CD14-positive monocyte (primary cell): ENCODE results near the gene PER2. TPM values are rescaled to one million over a fixed set of nuclear protein-coding genes. Genes with fewer than 3 reads are reported as not detected.

Experiments used
- DNase-seq, 3 donors: peaks; one replicate each; pipeline ENCODE4 v3.0.0-alpha.2; 2011 to 2022
- H2AFZ ChIP-seq: 2 replicates; pipeline ENCODE4 v1.6.0; 2012; ENCODE audit warnings: mild to moderate bottlenecking, low read depth, low read length, inconsistent platforms; ENCODE audit not compliant: insufficient read depth, poor library complexity, severe bottlenecking
- H3K27ac ChIP-seq, 2 donors: 1 replicate in 1 of 2; 2 replicates in 1 of 2; pipeline ENCODE4 v1.5.1; 2012 to 2013; ENCODE audit warnings: low read length in 2 of 2, control low read depth in 1 of 2, inconsistent platforms in 1 of 2, low read depth in 1 of 2, mild to moderate bottlenecking in 1 of 2
- H3K27me3 ChIP-seq, 2 donors: one replicate each; pipeline versions ENCODE4 v1.6.0 to v1.6.1; 2011 to 2013; ENCODE audit warnings: low read length in 2 of 2; ENCODE audit not compliant: control insufficient read depth in 2 of 2, insufficient read depth in 2 of 2
- H3K36me3 ChIP-seq, 2 donors: replicated peaks in 1 of 2; 1 replicate in 1 of 2; 2 replicates in 1 of 2; pipeline versions ENCODE4 v1.5.1 to v1.6.1; 2012 to 2013; ENCODE audit warnings: low read length in 2 of 2, control low read depth in 1 of 2, inconsistent platforms in 1 of 2, mild to moderate bottlenecking in 1 of 2; ENCODE audit not compliant: insufficient read depth in 2 of 2, control insufficient read depth in 1 of 2
- H3K4me1 ChIP-seq, 2 donors: 1 replicate in 1 of 2; 2 replicates in 1 of 2; pipeline versions ENCODE4 v1.5.1 to v1.6.1; 2012 to 2013; ENCODE audit warnings: low read length in 2 of 2, control low read depth in 1 of 2, inconsistent platforms in 1 of 2, mild to moderate bottlenecking in 1 of 2, moderate library complexity in 1 of 2; ENCODE audit not compliant: insufficient read depth in 2 of 2, control insufficient read depth in 1 of 2
- H3K4me2 ChIP-seq: replicated peaks from 2 replicates; pipeline ENCODE3; 2012; ENCODE audit warnings: low read length, moderate library complexity, mild to moderate bottlenecking; ENCODE audit not compliant: poor library complexity, severe bottlenecking; ENCODE audit errors: extremely low read depth
- H3K4me3 ChIP-seq, 3 experiments: fragments of 200-600 bp in 1 of 3; sonication (generic) in 1 of 3; replicated peaks in 1 of 3; 1 replicate in 2 of 3; 2 replicates in 1 of 3; pipeline ENCODE4 v1.5.1; 2011 to 2013; ENCODE audit warnings: low read length in 3 of 3, mild to moderate bottlenecking in 3 of 3, control low read depth in 2 of 3, low read depth in 2 of 3, inconsistent platforms in 1 of 3, moderate library complexity in 1 of 3
- H3K79me2 ChIP-seq: 2 replicates; pipeline ENCODE4 v1.6.0; 2012; ENCODE audit warnings: mild to moderate bottlenecking, control low read depth, inconsistent platforms, low read length, moderate library complexity; ENCODE audit not compliant: insufficient read depth
- H3K9ac ChIP-seq: 2 replicates; pipeline ENCODE4 v1.6.0; 2017; ENCODE audit warnings: low read length, mild to moderate bottlenecking; ENCODE audit not compliant: insufficient read depth, poor library complexity, severe bottlenecking
- H3K9me3 ChIP-seq, 2 donors: replicated peaks in 1 of 2; 1 replicate in 1 of 2; 2 replicates in 1 of 2; pipeline versions ENCODE4 v1.5.1 to v1.6.1; 2012 to 2013; ENCODE audit warnings: low read length in 2 of 2, control low read depth in 1 of 2; ENCODE audit not compliant: control insufficient read depth in 1 of 2, insufficient read depth in 1 of 2
- H4K20me1 ChIP-seq: 2 replicates; pipeline ENCODE4 v1.6.0; 2012; ENCODE audit warnings: mild to moderate bottlenecking, low read length, control low read depth, moderate library complexity; ENCODE audit not compliant: insufficient read depth
- H3K27ac Mint-ChIP-seq, 7 donors: one replicate each; pipeline ENCODE4 v1.8.0; 2020; ENCODE audit warnings: mild to moderate bottlenecking in 7 of 7, mixed read lengths in 7 of 7, moderate library complexity in 6 of 7, inconsistent platforms in 2 of 7
- H3K27me3 Mint-ChIP-seq, 3 donors: one replicate each; pipeline ENCODE4 v1.8.0; 2021 to 2022; ENCODE audit warnings: low read depth in 3 of 3, mild to moderate bottlenecking in 3 of 3, mixed read lengths in 3 of 3, moderate library complexity in 3 of 3, inconsistent platforms in 1 of 3
- H3K36me3 Mint-ChIP-seq, 2 donors: one replicate each; pipeline ENCODE4 v1.8.0; 2020; ENCODE audit warnings: mixed read lengths in 2 of 2, inconsistent platforms in 1 of 2, mild to moderate bottlenecking in 1 of 2
- H3K4me1 Mint-ChIP-seq: one replicate; pipeline ENCODE4 v1.8.0; 2020; ENCODE audit warnings: mild to moderate bottlenecking, mixed read lengths
- H3K4me3 Mint-ChIP-seq, 2 donors: one replicate each; pipeline ENCODE4 v1.8.0; 2020; ENCODE audit warnings: mild to moderate bottlenecking in 2 of 2, mixed read lengths in 2 of 2, moderate library complexity in 1 of 2
- H3K9me3 Mint-ChIP-seq, 7 donors: one replicate each; pipeline ENCODE4 v1.8.0; 2020 to 2022; ENCODE audit warnings: mixed read lengths in 7 of 7, mild to moderate bottlenecking in 6 of 7, moderate library complexity in 6 of 7, inconsistent platforms in 2 of 7
- CTCF ChIP-seq: fragments of 200-600 bp; IDR thresholded peaks from one replicate; pipeline ENCODE4 v1.8.0; 2022; ENCODE audit warnings: antibody characterized with exemption, mild to moderate bottlenecking
- WGBS: methylation state at CpG from one replicate; pipeline ENCODE4 v1.1.5; 2013; ENCODE audit warnings: missing lambda C conversion rate; ENCODE audit not compliant: insufficient coverage; 5-methylcytosine and 5-hydroxymethylcytosine counted together
- intact Hi-C, 2 donors: fragments of 100-400 bp; cut with micrococcal nuclease; formaldehyde crosslinking; loops; one replicate each; pipeline versions ENCODE4 v1.15.0 to v1.15.1; 2023
- polyA plus RNA-seq, 3 donors: library from polyadenylated mRNA; depleted of rRNA in 1 of 3; unstranded in 2 of 3; stranded (reverse) in 1 of 3; fragments of 300-500 nt in 2 of 3; fragments of >200 nt in 1 of 3; fragmentation: Illumina TruSeq in 2 of 3; gene quantifications; 1 replicate in 2 of 3; 2 replicates in 1 of 3; pipeline ENCODE4 v1.2.3, GENCODE V29; 2012 to 2021

PER2 gene
- polyA plus RNA-seq, 3 donors: 1.6 to 5.6 (median 3.1) TPM

DNA sequence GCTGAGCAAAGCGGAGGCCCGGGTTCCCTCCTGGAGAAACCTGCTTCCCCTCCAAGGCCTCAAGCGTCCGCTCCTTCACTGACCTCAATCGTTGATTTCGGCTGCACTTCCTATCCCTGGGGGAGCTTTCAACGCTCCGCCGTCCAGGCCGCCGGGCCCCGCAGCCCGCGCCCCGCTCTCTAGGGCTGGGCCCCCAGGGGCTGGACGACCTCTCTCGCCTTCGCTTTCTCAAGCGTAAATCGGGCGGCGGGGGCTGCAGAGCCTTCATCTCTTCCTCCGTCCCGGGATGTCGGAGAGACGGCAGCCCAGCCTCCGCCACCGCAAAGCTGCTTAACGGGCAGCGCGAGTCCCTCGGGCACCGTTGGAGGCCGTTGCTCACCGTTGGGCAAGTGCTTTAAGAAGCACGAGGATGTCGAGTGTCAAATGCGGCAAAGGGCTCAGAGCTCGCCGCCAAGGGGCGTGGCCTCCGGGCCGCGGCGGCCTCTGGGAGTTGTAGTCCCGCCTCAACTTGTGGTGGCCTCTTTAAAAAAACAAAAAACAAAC, 57.1 kb downstream of the PER2 start:
- H3K4me1 Mint-ChIP-seq: peaks cover 31% of the 10 kb centered on the region
- peak overlapping the region; percentile 60 for H3K9ac ChIP-seq
- DNase-seq: peak; percentile 78 to 85 (median 82)
- H3K27me3 ChIP-seq: peaks cover 0 to 15% of the 10 kb centered on the region in 2 donors
- H3K4me3 ChIP-seq: peak overlapping the region; percentile 45 to 77 (median 49)
- peak overlapping the region; percentile 80 to 91 for H3K4me3 Mint-ChIP-seq
- peaks cover 0 to 17% (median 3%) of the 10 kb centered on the region in 7 donors for H3K9me3 Mint-ChIP-seq
- under 1% methylated on average over 46 of the region's 46 CpGs for WGBS
- H3K4me1 ChIP-seq: peaks cover 26 to 28% of the 10 kb centered on the region in 2 donors
- H2AFZ ChIP-seq: peak overlapping the region; percentile 97
- intact Hi-C loops: loop anchor here in 1 of 2 donors (10.0 kb wide), 1 partner anchor 267 kb away; the partner anchor contains the start of gene UBE2F
- peaks cover 21 to 71% (median 61%) of the 10 kb centered on the region in 3 donors for H3K27me3 Mint-ChIP-seq
- peaks cover 7 to 10% of the 10 kb centered on the region in 2 donors for H3K36me3 Mint-ChIP-seq
- H3K79me2 ChIP-seq: no peaks in the 10 kb centered on the region
- no peak overlapping the region for H3K27ac ChIP-seq
- peak overlapping the region in 4 of 7 donors; percentile 15 to 81 (median 70) for H3K27ac Mint-ChIP-seq
- H3K9me3 ChIP-seq: no peaks in the 10 kb centered on the region
- H3K36me3 ChIP-seq: no peaks in the 10 kb centered on the region
- peak overlapping the region; percentile 76 for H3K4me2 ChIP-seq
- no peak for TF ChIP-seq CTCF
- no peaks in the 10 kb centered on the region for H4K20me1 ChIP-seq

DNA sequence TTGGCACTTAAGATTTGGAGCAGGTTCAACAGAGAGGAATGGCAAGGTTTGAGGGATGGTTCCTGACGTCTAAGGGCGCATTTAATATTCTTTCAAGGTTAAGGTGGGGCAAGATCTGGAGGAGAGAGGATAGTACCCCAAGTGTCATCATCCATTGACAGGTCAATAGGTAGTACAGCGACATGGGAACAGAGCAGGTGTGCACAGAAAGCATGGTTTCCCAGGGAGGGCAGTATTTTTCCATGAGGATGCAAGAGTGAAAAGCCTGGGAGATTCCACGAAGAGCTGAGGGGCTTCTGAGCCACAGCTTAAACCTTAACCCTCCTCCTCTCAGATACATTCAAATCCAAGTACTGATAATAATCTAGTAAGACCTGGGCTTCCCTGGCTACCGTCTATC, 57.7 kb downstream of the PER2 start:
- H3K4me2 ChIP-seq: peak overlapping the region; percentile 76

More for the DNA sequence above, 57.7 kb downstream of the PER2 start:
- H3K27me3 Mint-ChIP-seq: peaks cover 15 to 65% (median 55%) of the 10 kb centered on the region in 3 donors
- H3K36me3 Mint-ChIP-seq: peaks cover 7 to 13% of the 10 kb centered on the region in 2 donors
- H3K4me1 ChIP-seq: peaks cover 25 to 26% of the 10 kb centered on the region in 2 donors
- H3K27ac ChIP-seq: no peak overlapping the region
- peaks cover 0 to 19% (median 3%) of the 10 kb centered on the region in 7 donors for H3K9me3 Mint-ChIP-seq
- no peaks in the 10 kb centered on the region for H4K20me1 ChIP-seq
- intact Hi-C loops: loop anchor here in 1 of 2 donors (10.0 kb wide), 1 partner anchor 266 kb away; the partner anchor contains the start of gene UBE2F
- H3K4me1 Mint-ChIP-seq: peaks cover 26% of the 10 kb centered on the region
- peak overlapping the region; percentile 60 for H3K9ac ChIP-seq
- peak overlapping the region in 1 of 7 donors; percentile 9 for H3K27ac Mint-ChIP-seq
- no peaks in the 10 kb centered on the region for H3K79me2 ChIP-seq
- H3K27me3 ChIP-seq: peaks cover 0 to 9% of the 10 kb centered on the region in 2 donors
- WGBS: 67% methylated on average over 2 of the region's 5 CpGs
- peak overlapping the region; percentile 80 to 91 for H3K4me3 Mint-ChIP-seq
- H3K36me3 ChIP-seq: no peaks in the 10 kb centered on the region
- TF ChIP-seq CTCF: no peak
- peaks cover 0 to 6% of the 10 kb centered on the region in 2 donors for H3K9me3 ChIP-seq
- DNase-seq: no peak
- H3K4me3 ChIP-seq: peak overlapping the region; percentile 45 to 77 (median 49)
- H2AFZ ChIP-seq: peak overlapping the region; percentile 97
